AG04449 (cell line): ENCODE data around the gene KANK4.

Experiments
- CTCF ChIA-PET: fragments of 350-600 bp; formaldehyde crosslinking; extraction: SDS; loops from one replicate; lab custom pipeline; 2021; ENCODE audit warnings: antibody characterized with exemption; lab: Yijun Ruan, JAX
- POLR2A ChIA-PET: fragments of 400-600, 350-600 bp; formaldehyde crosslinking; extraction: SDS; loops from one replicate; lab custom pipeline; 2020; ENCODE audit warnings: antibody characterized with exemption, inconsistent platforms; lab: Yijun Ruan, JAX
- DNase-seq: peaks from one replicate; pipeline ENCODE4 v3.0.0-alpha.2; 2010; ENCODE audit warnings: low read depth, low spot score
- H3K4me3 ChIP-seq: 2 replicates; pipeline ENCODE4 v1.5.1; 2011; ENCODE audit warnings: low read depth, mild to moderate bottlenecking, control low read depth, low read length
- CTCF ChIP-seq: IDR thresholded peaks from one replicate; pipeline ENCODE4 v1.5.1; 2011; ENCODE audit warnings: mild to moderate bottlenecking, moderate library complexity, low read length, control low read depth, inconsistent platforms; ENCODE audit not compliant: insufficient read depth; ENCODE audit errors: missing control alignments

The KANK4 gene

GRCh38 chr1:62207187-62207586 is 112.0 kb downstream of the KANK4 start:
- no peak for TF ChIP-seq CTCF
- ChIA-PET CTCF (interaction anchor here (2.1 kb wide), 1 partner anchor 32 kb away, joined by 7 read pairs; no protein-coding TSS in a partner anchor), POLR2A (no interaction called here)
- no peak for DNase-seq
- no peak overlapping the region for H3K4me3 ChIP-seq

GRCh38 chr1:62198781-62199125 is 120.5 kb downstream of the KANK4 start:
- CTCF ChIA-PET = no interaction called here
- POLR2A ChIA-PET = no interaction called here
- no peak for TF ChIP-seq CTCF
- H3K4me3 ChIP-seq = no peak overlapping the region
- DNase-seq = no peak

GRCh38 chr1:62198069-62198780 is 121.0 kb downstream of the KANK4 start:
- no peak for DNase-seq
- TF ChIP-seq CTCF = no peak
- no peak overlapping the region for H3K4me3 ChIP-seq
- CTCF ChIA-PET = no interaction called here
- POLR2A ChIA-PET = no interaction called here

- no peak for DNase-seq
- TF ChIP-seq CTCF = no peak
- ChIA-PET CTCF (no interaction called here), POLR2A (no interaction called here)
- no peak overlapping the region for H3K4me3 ChIP-seq
Observed at GRCh38 chr1:62196086-62196690, 123.0 kb downstream of the KANK4 start.

GRCh38 chr1:62194651-62195544 is 124.3 kb downstream of the KANK4 start, which contains the start of gene L1TD1:
Gene L1TD1, plus strand, starts transcription at chr1:62194849. Its CDS starts 11,780 bp downstream, at chr1:62206629.
- TF ChIP-seq CTCF = no peak
- no peak for DNase-seq
- ChIA-PET POLR2A (no interaction called here), CTCF (no interaction called here)
- H3K4me3 ChIP-seq = no peak within 1 kb of the TSS

- DNase-seq = no peak
- no peak overlapping the region for H3K4me3 ChIP-seq
- ChIA-PET CTCF (no interaction called here), POLR2A (no interaction called here)
- no peak for TF ChIP-seq CTCF
Observed at GRCh38 chr1:62188111-62188510, 131.1 kb downstream of the KANK4 start.
